HepG2 (cell line): Measurements from ENCODE around the gene SPATA25. TPM values are rescaled to one million over a fixed set of nuclear protein-coding genes. Genes with fewer than 3 reads are reported as not detected.
A peak's percentile ranks its signal among the peaks of the same experiment; 100 is the strongest.

ENCODE experiments used
- CREBL2 ChIP-seq: sonication (generic); formaldehyde crosslinking; IDR thresholded peaks from 2 replicates; pipeline ENCODE4 v1.8.1; 2023; ENCODE audit warnings: missing genetic modification reagents, mild to moderate bottlenecking, borderline replicate concordance
- EHMT2 ChIP-seq: fragments of 200-600 bp; sonication (generic); IDR thresholded peaks from 2 replicates; pipeline ENCODE4 v1.7.0; 2017; ENCODE audit warnings: antibody characterized with exemption, low read depth, low read length, borderline replicate concordance
- FOXJ3 ChIP-seq: sonication (generic); formaldehyde crosslinking; IDR thresholded peaks from 2 replicates; pipeline ENCODE4 v1.4.0; 2020; ENCODE audit warnings: missing genetic modification reagents, mild to moderate bottlenecking, borderline replicate concordance
- GLI4 ChIP-seq: sonication (generic); formaldehyde crosslinking; IDR thresholded peaks from 2 replicates; pipeline ENCODE4 v1.5.1; 2020; ENCODE audit warnings: missing genetic modification reagents, mild to moderate bottlenecking, moderate library complexity, borderline replicate concordance
- HHEX ChIP-seq: IDR thresholded peaks from 2 replicates; pipeline ENCODE4 v1.6.1; 2016; ENCODE audit warnings: control low read depth
- NFIC ChIP-seq: IDR thresholded peaks from 2 replicates; pipeline ENCODE4 v1.6.1; 2012; ENCODE audit warnings: mild to moderate bottlenecking, low read length, inconsistent platforms
- RARA ChIP-seq: IDR thresholded peaks from 2 replicates; pipeline ENCODE4 v1.6.1; 2016; ENCODE audit warnings: missing genetic modification reagents, missing compliant biosample characterization
- RBM39 ChIP-seq: fragments of 200-400 bp; formaldehyde crosslinking; IDR thresholded peaks from one replicate; pipeline ENCODE4 v1.6.1; 2018; ENCODE audit warnings: antibody characterized with exemption, mild to moderate bottlenecking, low read depth, low read length; ENCODE audit not compliant: poor library complexity, severe bottlenecking
- REST ChIP-seq, 2 experiments: IDR thresholded peaks; 2 replicates each; pipeline ENCODE4 v1.6.1; 2011 to 2012; ENCODE audit warnings: low read length in 2 of 2, borderline replicate concordance in 1 of 2, low read depth in 1 of 2, mild to moderate bottlenecking in 1 of 2, moderate library complexity in 1 of 2
- SALL1 ChIP-seq: sonication (generic); formaldehyde crosslinking; IDR thresholded peaks from 2 replicates; pipeline ENCODE4 v1.8.0; 2022; ENCODE audit warnings: mild to moderate bottlenecking, missing genetic modification reagents
- SALL2 ChIP-seq: sonication (generic); formaldehyde crosslinking; IDR thresholded peaks from 2 replicates; pipeline ENCODE4 v1.8.1; 2023; ENCODE audit warnings: mild to moderate bottlenecking, missing genetic modification reagents, inconsistent platforms
- TFAP4 ChIP-seq: sonication (generic); IDR thresholded peaks from 2 replicates; pipeline ENCODE4 v1.6.1; 2016; ENCODE audit warnings: low read depth, borderline replicate concordance
- TGIF2 ChIP-seq: IDR thresholded peaks from 2 replicates; pipeline ENCODE4 v1.6.1; 2016; ENCODE audit warnings: control low read depth, missing compliant biosample characterization
- U2AF1 ChIP-seq: fragments of 200-400 bp; formaldehyde crosslinking; optimal IDR thresholded peaks from 2 replicates; pipeline ENCODE3; 2017; ENCODE audit warnings: mild to moderate bottlenecking, low read depth, low read length
- ZBTB20 ChIP-seq: sonication (generic); formaldehyde crosslinking; IDR thresholded peaks from 2 replicates; pipeline ENCODE4 v1.8.1; 2023; ENCODE audit warnings: missing genetic modification reagents, low read depth, mild to moderate bottlenecking, borderline replicate concordance
- ZNF136 ChIP-seq: sonication (generic); formaldehyde crosslinking; IDR thresholded peaks from 2 replicates; pipeline ENCODE4 v1.8.1; 2022; ENCODE audit warnings: low read depth, mild to moderate bottlenecking, moderate library complexity, missing genetic modification reagents
- ZNF501 ChIP-seq: sonication (generic); formaldehyde crosslinking; IDR thresholded peaks from 2 replicates; pipeline ENCODE4 v1.5.1; 2020; ENCODE audit warnings: mild to moderate bottlenecking, moderate library complexity, missing genetic modification reagents
- ZNF678 ChIP-seq: sonication (generic); formaldehyde crosslinking; IDR thresholded peaks from 2 replicates; pipeline ENCODE4 v1.4.0; 2020; ENCODE audit warnings: mild to moderate bottlenecking, missing genetic modification reagents
- polyA plus RNA-seq, 8 experiments: library from polyadenylated mRNA; depleted of rRNA in 3 of 8; stranded (reverse) in 7 of 8; unstranded in 1 of 8; fragments of >200 nt; fragmentation: Illumina TruSeq in 4 of 8; extraction: Trizol in 4 of 8; gene quantifications; 2 replicates each; pipeline versions ENCODE4 v1.2.1 to v1.2.3, GENCODE V29; 2011 to 2016; ENCODE audit warnings: low read depth in 4 of 8, missing spikeins in 1 of 8, mixed read lengths in 1 of 8; ENCODE audit not compliant: insufficient read depth in 1 of 8
- total RNA-seq, 5 experiments: library from RNA; depleted of rRNA; stranded (reverse); fragments of >200 nt; fragmentation: Illumina TruSeq; extraction: Trizol; gene quantifications; 2 replicates each; pipeline ENCODE4 v1.2.3, GENCODE V29; 2016; ENCODE audit warnings: low read depth in 1 of 5
- TF ChIP-seq, protein P1 (sequence below): sonication (generic); formaldehyde crosslinking; IDR thresholded peaks from 2 replicates; pipeline ENCODE4 v1.4.0; 2020; ENCODE audit warnings: missing genetic modification reagents
- TF ChIP-seq, protein P2 (sequence below): sonication (generic); formaldehyde crosslinking; IDR thresholded peaks from 2 replicates; pipeline ENCODE4 v1.5.1; 2020; ENCODE audit warnings: mild to moderate bottlenecking, missing genetic modification reagents, borderline replicate concordance
- TF ChIP-seq, protein P3 (sequence below): sonication (generic); formaldehyde crosslinking; IDR thresholded peaks from 2 replicates; pipeline ENCODE4 v1.5.0; 2020; ENCODE audit warnings: missing genetic modification reagents

The SPATA25 gene
- total and polyA plus RNA-seq, 2 of the 13 experiments (the other 11 are each of a cell fraction or from before 2014, with no cell fraction given) = 4.8 to 7.6 TPM

DNA sequence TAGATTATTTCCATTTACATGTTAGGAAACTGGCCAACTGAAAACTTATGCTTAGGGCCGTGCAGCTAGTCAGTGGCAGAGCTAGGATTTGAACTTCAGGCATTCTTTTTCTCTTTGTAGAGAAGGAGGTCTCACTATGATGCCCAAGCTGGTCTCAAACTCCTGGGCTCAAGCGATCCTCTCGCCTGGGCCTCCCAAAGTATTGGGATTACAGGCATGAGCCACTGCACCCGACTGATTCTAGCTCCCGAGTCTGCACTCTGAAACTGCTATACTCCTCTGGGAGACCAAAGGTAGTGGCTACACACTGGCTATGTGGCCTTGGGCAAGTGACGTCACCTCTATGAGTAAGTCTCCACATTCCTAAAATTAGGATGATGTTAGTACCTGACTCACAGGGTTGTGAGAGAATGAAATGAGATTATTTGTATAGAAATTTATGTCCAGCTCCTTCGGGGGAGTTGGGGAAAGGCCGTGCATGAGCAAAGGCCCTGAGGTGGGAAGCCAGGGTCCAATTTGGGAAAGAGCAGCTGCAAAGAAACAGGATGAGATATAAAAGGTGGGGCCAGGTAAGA lies 18.2 kb upstream of the SPATA25 start (continued):
- no peak for TF ChIP-seq REST (IDR thresholded peaks at IDR 0.05; ENCODE audit: borderline replicate concordance in 1 of 2, low read depth in 1 of 2, low read length in 2 of 2)
- no peak for TF ChIP-seq CREBL2 (CRISPR knock-in tag)
- TF ChIP-seq EHMT2 = no peak
- TF ChIP-seq ZNF136 = no peak
- TF ChIP-seq RBM39 = no peak
- TF ChIP-seq, protein P1, sequence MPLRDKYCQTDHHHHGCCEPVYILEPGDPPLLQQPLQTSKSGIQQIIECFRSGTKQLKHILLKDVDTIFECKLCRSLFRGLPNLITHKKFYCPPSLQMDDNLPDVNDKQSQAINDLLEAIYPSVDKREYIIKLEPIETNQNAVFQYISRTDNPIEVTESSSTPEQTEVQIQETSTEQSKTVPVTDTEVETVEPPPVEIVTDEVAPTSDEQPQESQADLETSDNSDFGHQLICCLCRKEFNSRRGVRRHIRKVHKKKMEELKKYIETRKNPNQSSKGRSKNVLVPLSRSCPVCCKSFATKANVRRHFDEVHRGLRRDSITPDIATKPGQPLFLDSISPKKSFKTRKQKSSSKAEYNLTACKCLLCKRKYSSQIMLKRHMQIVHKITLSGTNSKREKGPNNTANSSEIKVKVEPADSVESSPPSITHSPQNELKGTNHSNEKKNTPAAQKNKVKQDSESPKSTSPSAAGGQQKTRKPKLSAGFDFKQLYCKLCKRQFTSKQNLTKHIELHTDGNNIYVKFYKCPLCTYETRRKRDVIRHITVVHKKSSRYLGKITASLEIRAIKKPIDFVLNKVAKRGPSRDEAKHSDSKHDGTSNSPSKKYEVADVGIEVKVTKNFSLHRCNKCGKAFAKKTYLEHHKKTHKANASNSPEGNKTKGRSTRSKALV (CRISPR knock-in tag) = no peak
- TF ChIP-seq SALL2 (CRISPR knock-in tag) = no peak
- no peak for TF ChIP-seq TGIF2 (CRISPR knock-in tag)
- TF ChIP-seq U2AF1 = no peak
- TF ChIP-seq, protein P2, sequence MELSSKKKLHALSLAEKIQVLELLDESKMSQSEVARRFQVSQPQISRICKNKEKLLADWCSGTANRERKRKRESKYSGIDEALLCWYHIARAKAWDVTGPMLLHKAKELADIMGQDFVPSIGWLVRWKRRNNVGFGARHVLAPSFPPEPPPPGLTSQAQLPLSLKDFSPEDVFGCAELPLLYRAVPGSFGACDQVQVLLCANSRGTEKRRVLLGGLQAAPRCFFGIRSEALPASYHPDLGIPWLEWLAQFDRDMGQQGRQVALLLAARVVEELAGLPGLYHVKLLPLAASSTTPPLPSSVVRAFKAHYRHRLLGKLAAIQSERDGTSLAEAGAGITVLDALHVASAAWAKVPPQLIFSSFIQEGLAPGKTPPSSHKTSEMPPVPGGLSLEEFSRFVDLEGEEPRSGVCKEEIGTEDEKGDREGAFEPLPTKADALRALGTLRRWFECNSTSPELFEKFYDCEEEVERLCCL = no peak
- no peak for TF ChIP-seq RARA
- TF ChIP-seq, protein P3, sequence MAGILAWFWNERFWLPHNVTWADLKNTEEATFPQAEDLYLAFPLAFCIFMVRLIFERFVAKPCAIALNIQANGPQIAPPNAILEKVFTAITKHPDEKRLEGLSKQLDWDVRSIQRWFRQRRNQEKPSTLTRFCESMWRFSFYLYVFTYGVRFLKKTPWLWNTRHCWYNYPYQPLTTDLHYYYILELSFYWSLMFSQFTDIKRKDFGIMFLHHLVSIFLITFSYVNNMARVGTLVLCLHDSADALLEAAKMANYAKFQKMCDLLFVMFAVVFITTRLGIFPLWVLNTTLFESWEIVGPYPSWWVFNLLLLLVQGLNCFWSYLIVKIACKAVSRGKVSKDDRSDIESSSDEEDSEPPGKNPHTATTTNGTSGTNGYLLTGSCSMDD (CRISPR knock-in tag) = no peak
- no peak for TF ChIP-seq GLI4 (CRISPR knock-in tag)
- TF ChIP-seq NFIC = no peak
- peak; percentile 79; the same call in 1 of the 2 replicates for TF ChIP-seq ZNF501
- no peak for TF ChIP-seq HHEX
- no peak for TF ChIP-seq ZNF678 (CRISPR knock-in tag)
- 0 out of 2 replicates have a peak, but pooled peaks have one; percentile 9 for TF ChIP-seq SALL1
- no peak for TF ChIP-seq FOXJ3 (CRISPR knock-in tag)
- 0 out of 2 replicates have a peak, but pooled peaks have one; percentile 43 for TF ChIP-seq ZBTB20 (CRISPR knock-in tag)
- no peak for TF ChIP-seq TFAP4
